Neuronal stem cell (in vitro differentiated cells): Measurements from ENCODE around the gene ABCG8. TPM values are rescaled to one million over a fixed set of nuclear protein-coding genes. Genes with fewer than 3 reads are reported as not detected.

Experiments
- DNase-seq: peaks from one replicate; pipeline ENCODE4 v3.0.0-alpha.2; 2013; ENCODE audit warnings: low spot score
- H2AFZ ChIP-seq: one replicate; pipeline ENCODE4 v1.6.1; 2013; ENCODE audit warnings: mild to moderate bottlenecking, low read length, inconsistent platforms
- H2AK5ac ChIP-seq: 2 replicates; pipeline ENCODE4 v1.6.1; 2013; ENCODE audit warnings: low read depth, mild to moderate bottlenecking, inconsistent platforms, low read length, moderate library complexity, mixed read lengths
- H2BK120ac ChIP-seq: 2 replicates; pipeline ENCODE4 v1.6.1; 2013; ENCODE audit warnings: low read depth, mild to moderate bottlenecking, inconsistent platforms, low read length, moderate library complexity, mixed read lengths
- H2BK12ac ChIP-seq: one replicate; pipeline ENCODE4 v1.6.1; 2013; ENCODE audit warnings: low read length, inconsistent platforms
- H2BK15ac ChIP-seq: 2 replicates; pipeline ENCODE4 v1.6.1; 2013; ENCODE audit warnings: mild to moderate bottlenecking, low read length, inconsistent platforms, mixed read lengths
- H2BK5ac ChIP-seq: one replicate; pipeline ENCODE4 v1.6.1; 2013; ENCODE audit warnings: inconsistent platforms, mild to moderate bottlenecking, low read length, moderate library complexity
- H3K14ac ChIP-seq: one replicate; pipeline ENCODE4 v1.6.1; 2013; ENCODE audit warnings: low read length, inconsistent platforms
- H3K18ac ChIP-seq: 2 replicates; pipeline ENCODE4 v1.6.1; 2013; ENCODE audit warnings: low read length, inconsistent platforms
- H3K23ac ChIP-seq: 2 replicates; pipeline ENCODE4 v1.6.1; 2013; ENCODE audit warnings: low read depth, mild to moderate bottlenecking, mixed read lengths, low read length, inconsistent platforms; ENCODE audit not compliant: poor library complexity
- H3K27ac ChIP-seq: replicated peaks from 3 replicates; pipeline ENCODE4 v1.5.1; 2013; ENCODE audit warnings: low read length, inconsistent platforms
- H3K27me3 ChIP-seq, 3 experiments: 2 replicates each; pipeline ENCODE4 v1.6.1; 2013; ENCODE audit warnings: low read length in 3 of 3, mild to moderate bottlenecking in 2 of 3, inconsistent platforms in 1 of 3, low read depth in 1 of 3, mixed read lengths in 1 of 3, moderate library complexity in 1 of 3; ENCODE audit not compliant: control insufficient read depth in 3 of 3, insufficient read depth in 3 of 3
- H3K36me3 ChIP-seq, 2 donors: replicated peaks in 1 of 2; 2 replicates each; pipeline ENCODE4 v1.6.1; 2013; ENCODE audit warnings: low read length in 2 of 2; ENCODE audit not compliant: control insufficient read depth in 2 of 2, insufficient read depth in 2 of 2
- H3K4ac ChIP-seq: 2 replicates; pipeline ENCODE4 v1.6.1; 2013; ENCODE audit warnings: inconsistent platforms, mild to moderate bottlenecking, low read length, moderate library complexity
- H3K4me1 ChIP-seq, 2 donors: 1 replicate in 1 of 2; 2 replicates in 1 of 2; pipeline ENCODE4 v1.6.1; 2013; ENCODE audit warnings: low read length in 2 of 2, low read depth in 1 of 2; ENCODE audit not compliant: control insufficient read depth in 2 of 2, insufficient read depth in 1 of 2
- H3K4me2 ChIP-seq: one replicate; pipeline ENCODE4 v1.6.1; 2013; ENCODE audit warnings: mild to moderate bottlenecking, low read length, inconsistent platforms; ENCODE audit not compliant: insufficient read depth, poor library complexity, severe bottlenecking
- H3K4me3 ChIP-seq, 2 donors: 2 replicates each; pipeline ENCODE4 v1.5.1; 2013; ENCODE audit warnings: low read length in 2 of 2, mild to moderate bottlenecking in 2 of 2, inconsistent platforms in 1 of 2, moderate library complexity in 1 of 2
- H3K79me1 ChIP-seq: one replicate; pipeline ENCODE4 v1.6.1; 2013; ENCODE audit warnings: low read depth, mild to moderate bottlenecking, inconsistent platforms, low read length, moderate library complexity
- H3K9ac ChIP-seq: one replicate; pipeline ENCODE4 v1.6.1; 2013; ENCODE audit warnings: mild to moderate bottlenecking, low read depth, low read length, inconsistent platforms; ENCODE audit not compliant: poor library complexity
- H3K9me3 ChIP-seq, 2 donors: replicated peaks in 1 of 2; 2 replicates each; pipeline versions ENCODE3 to v1.6.1; 2013; ENCODE audit warnings: low read length in 2 of 2, mild to moderate bottlenecking in 2 of 2, inconsistent platforms in 1 of 2, low read depth in 1 of 2, mixed read lengths in 1 of 2, moderate library complexity in 1 of 2; ENCODE audit not compliant: control insufficient read depth in 2 of 2, insufficient read depth in 1 of 2
- H4K8ac ChIP-seq: one replicate; pipeline ENCODE4 v1.6.1; 2013; ENCODE audit warnings: low read depth, mild to moderate bottlenecking, inconsistent platforms, low read length, moderate library complexity
- H4K91ac ChIP-seq: one replicate; pipeline ENCODE4 v1.6.1; 2013; ENCODE audit warnings: low read length, low read depth, mild to moderate bottlenecking, inconsistent platforms; ENCODE audit not compliant: poor library complexity
- WGBS, 2 donors: extraction: QIAGEN DNeasy Blood & Tissue Kit; methylation state at CpG; one replicate each; pipeline ENCODE4 v1.1.7; 2013; ENCODE audit warnings: missing lambda C conversion rate in 2 of 2, mixed read lengths in 1 of 2; ENCODE audit not compliant: insufficient read length in 2 of 2, insufficient replicate concordance in 1 of 2; ENCODE audit errors: extremely low coverage in 2 of 2; 5-methylcytosine and 5-hydroxymethylcytosine counted together
- small RNA-seq: library from polyadenylated mRNA; stranded (forward); fragments of <200 nt; extraction: miRNeasy Mini kit (QIAGEN cat#:217004); gene quantifications from one replicate; pipeline ENCODE3, GENCODE V24; 2013; ENCODE audit not compliant: insufficient read depth

ABCG8 gene

DNA sequence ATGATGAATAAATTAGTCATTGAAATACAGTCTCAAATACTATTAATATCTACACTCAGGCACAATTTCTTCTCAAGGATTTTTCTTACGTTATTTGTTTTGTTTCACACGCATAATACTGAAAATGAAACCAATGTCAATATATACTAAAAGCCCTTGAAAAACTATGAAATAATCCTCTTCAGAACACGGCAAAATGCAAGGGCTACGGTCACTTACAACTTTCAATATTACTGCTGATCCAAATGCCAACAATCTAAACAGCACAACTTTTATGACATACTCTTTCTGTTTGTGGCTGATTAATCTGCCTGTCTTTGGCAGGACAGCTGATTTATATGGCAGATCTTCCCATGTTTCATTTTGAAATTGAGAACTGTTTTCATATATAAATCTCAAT, 88.7 kb downstream of the ABCG8 start:
- Histone ChIP-seq H3K9me3 (no peaks in the 10 kb centered on the region), H2AFZ (no peak overlapping the region), H2BK5ac (no peak overlapping the region), H3K27ac (no peak overlapping the region), H3K14ac (no peak overlapping the region), H3K9ac (no peak overlapping the region), H3K23ac (no peak overlapping the region), H3K4me1 (peaks cover 0 to 2% of the 10 kb centered on the region in 2 donors), H3K4ac (no peak overlapping the region), H3K18ac (no peak overlapping the region), H2BK120ac (no peak overlapping the region), H3K36me3 (peaks cover 11 to 98% of the 10 kb centered on the region in 2 donors), H2AK5ac (no peak overlapping the region), H4K8ac (no peak overlapping the region), H3K27me3 (no peaks in the 10 kb centered on the region), H3K79me1 (no peaks in the 10 kb centered on the region), H2BK15ac (no peak overlapping the region), H4K91ac (no peak overlapping the region), H3K4me2 (no peak overlapping the region), H3K4me3 (no peak overlapping the region), H2BK12ac (no peak overlapping the region)
- DNase-seq = no peak
- WGBS, 2 donors = no CpG with 5 or more reads among the region's 4 CpGs

- H4K8ac ChIP-seq = no peak overlapping the region
- no peak overlapping the region for H3K4me2 ChIP-seq
- H2BK120ac ChIP-seq = no peak overlapping the region
- no peak overlapping the region for H2AK5ac ChIP-seq
- H4K91ac ChIP-seq = no peak overlapping the region
- no peak overlapping the region for H3K14ac ChIP-seq
- peaks cover 5 to 95% of the 10 kb centered on the region in 2 donors for H3K36me3 ChIP-seq
- no peaks in the 10 kb centered on the region for H3K79me1 ChIP-seq
- H3K18ac ChIP-seq = no peak overlapping the region
- H3K27me3 ChIP-seq = no peaks in the 10 kb centered on the region
- H3K4me1 ChIP-seq = peaks cover 0 to 2% of the 10 kb centered on the region in 2 donors
- no peak overlapping the region for H3K23ac ChIP-seq
- H3K9me3 ChIP-seq = no peaks in the 10 kb centered on the region
- H3K27ac ChIP-seq = no peak overlapping the region
- no peak overlapping the region for H3K4ac ChIP-seq
- no peak overlapping the region for H2AFZ ChIP-seq
- no peak overlapping the region for H2BK5ac ChIP-seq
- WGBS, 2 donors = no CpG with 5 or more reads among the region's 3 CpGs
- DNase-seq = no peak
- no peak overlapping the region for H2BK15ac ChIP-seq
- H3K4me3 ChIP-seq = no peak overlapping the region
- H2BK12ac ChIP-seq = no peak overlapping the region
- no peak overlapping the region for H3K9ac ChIP-seq
Observed at GRCh38 chr2:43931293-43931692, 92.5 kb downstream of the ABCG8 start.

Small RNA genes within 50 kb of the gene (small RNA-seq; reads per million reads assigned to genes)
- gene RN7SL455P = not detected
- not detected for gene RNU6-1048P
